H1 (cell line): ENCODE results near the gene ORC2. TPM values are rescaled to one million over a fixed set of nuclear protein-coding genes. Genes with fewer than 3 reads are reported as not detected.

Source experiments
- CTCF ChIA-PET: fragments of 300-600 bp; sonication (Branson Sonifier 250); formaldehyde crosslinking; loops from one replicate; lab custom pipeline; 2021; ENCODE audit not compliant: partially characterized antibody; lab: Charles Lee
- POLR2A ChIA-PET: fragments of 300-600 bp; sonication (Branson Sonifier 250); formaldehyde crosslinking; loops from one replicate; lab custom pipeline; 2021; ENCODE audit warnings: inconsistent platforms; ENCODE audit not compliant: partially characterized antibody; lab: Charles Lee
- DNase-seq, 2 experiments: peaks; one replicate each; pipeline versions ENCODE4 v3.0.0 to v3.0.0-alpha.2; 2010 to 2022; ENCODE audit warnings: low spot score in 2 of 2, low read depth in 1 of 2, mixed read lengths in 1 of 2
- FAIRE-seq: peaks from 2 replicates; lab custom pipeline; 2011; peaks lifted over from hg19 to GRCh38; lab: Jason Lieb, UNC
- H2AFZ ChIP-seq: 2 replicates; pipeline ENCODE4 v1.8.1; 2012; ENCODE audit warnings: low read length, inconsistent platforms
- H2AK5ac ChIP-seq: 2 replicates; pipeline ENCODE4 v1.6.1; 2013; ENCODE audit warnings: low read depth, low read length
- H2BK120ac ChIP-seq: replicated peaks from 2 replicates; pipeline ENCODE3; 2013; ENCODE audit warnings: low read depth, low read length, inconsistent platforms
- H2BK12ac ChIP-seq: 2 replicates; pipeline ENCODE4 v1.6.1; 2013; ENCODE audit warnings: low read depth, low read length
- H2BK15ac ChIP-seq: 2 replicates; pipeline ENCODE4 v1.6.1; 2013; ENCODE audit warnings: low read length
- H2BK20ac ChIP-seq: 2 replicates; pipeline ENCODE4 v1.6.1; 2013; ENCODE audit warnings: low read length
- H2BK5ac ChIP-seq: 2 replicates; pipeline ENCODE4 v1.6.1; 2013; ENCODE audit warnings: low read depth, low read length
- H3K14ac ChIP-seq: 2 replicates; pipeline ENCODE4 v1.6.1; 2013; ENCODE audit warnings: inconsistent platforms; ENCODE audit not compliant: insufficient read length
- H3K18ac ChIP-seq: 2 replicates; pipeline ENCODE4 v1.6.1; 2013; ENCODE audit warnings: low read length; ENCODE audit errors: extremely low read depth
- H3K23ac ChIP-seq: 2 replicates; pipeline ENCODE4 v1.6.1; 2013; ENCODE audit warnings: inconsistent platforms; ENCODE audit not compliant: insufficient read length
- H3K23me2 ChIP-seq: 2 replicates; pipeline ENCODE4 v1.6.1; 2013; ENCODE audit warnings: low read depth, low read length
- H3K27ac ChIP-seq: 2 replicates; pipeline ENCODE4 v1.6.1; 2011; ENCODE audit warnings: low read depth, low read length, inconsistent platforms
- H3K27me3 ChIP-seq, 4 experiments: replicated peaks in 1 of 4; 1 replicate in 1 of 4; 2 replicates in 3 of 4; pipeline versions ENCODE4 v1.6.1 to v1.8.1; 2011 to 2013; ENCODE audit warnings: low read length in 3 of 4, mild to moderate bottlenecking in 3 of 4, inconsistent platforms in 2 of 4, mixed read lengths in 2 of 4, moderate library complexity in 1 of 4; ENCODE audit not compliant: control insufficient read depth in 3 of 4, insufficient read depth in 3 of 4; ENCODE audit errors: extremely low read depth in 1 of 4
- H3K36me3 ChIP-seq, 4 experiments: 2 replicates each; pipeline versions ENCODE4 v1.6.1 to v1.8.1; 2011 to 2013; ENCODE audit warnings: mild to moderate bottlenecking in 4 of 4, low read length in 3 of 4, moderate library complexity in 2 of 4, control low read depth in 1 of 4, inconsistent platforms in 1 of 4; ENCODE audit not compliant: insufficient read depth in 4 of 4, control insufficient read depth in 2 of 4
- H3K4ac ChIP-seq: replicated peaks from 2 replicates; pipeline ENCODE3; 2013; ENCODE audit warnings: low read length, low read depth, mixed read lengths, inconsistent platforms; ENCODE audit not compliant: insufficient read length
- H3K4me1 ChIP-seq, 4 experiments: replicated peaks in 1 of 4; 1 replicate in 1 of 4; 2 replicates in 3 of 4; pipeline versions ENCODE4 v1.6.1 to v1.8.1; 2011 to 2013; ENCODE audit warnings: low read length in 3 of 4, inconsistent platforms in 2 of 4, mixed read lengths in 1 of 4; ENCODE audit not compliant: insufficient read depth in 4 of 4, control insufficient read depth in 3 of 4
- H3K4me2 ChIP-seq, 2 experiments: 2 replicates each; pipeline versions ENCODE4 v1.6.1 to v1.8.1; 2011 to 2013; ENCODE audit warnings: low read depth in 2 of 2, low read length in 2 of 2, control low read depth in 1 of 2, inconsistent platforms in 1 of 2, mild to moderate bottlenecking in 1 of 2; ENCODE audit not compliant: insufficient read depth in 1 of 2
- H3K4me3 ChIP-seq, 4 experiments: fragments of 200-600, 300-600 bp in 1 of 4; sonication (generic), shearing (Covaris generic), sonication (Bioruptor Twin) in 1 of 4; 2 replicates each; pipeline versions ENCODE4 v1.5.1 to v1.8.1; 2011 to 2016; ENCODE audit warnings: low read length in 4 of 4, low read depth in 3 of 4, control low read depth in 2 of 4, inconsistent platforms in 2 of 4, mild to moderate bottlenecking in 2 of 4, mixed read lengths in 1 of 4, moderate library complexity in 1 of 4; ENCODE audit not compliant: insufficient read depth in 2 of 4; ENCODE audit errors: extremely low read depth in 1 of 4
- H3K56ac ChIP-seq: replicated peaks from 2 replicates; pipeline ENCODE3; 2013; ENCODE audit warnings: low read depth, mild to moderate bottlenecking, mixed read lengths, low read length, inconsistent platforms; ENCODE audit not compliant: insufficient read length
- H3K79me1 ChIP-seq: 2 replicates; pipeline ENCODE4 v1.6.1; 2013; ENCODE audit warnings: low read depth, low read length, control low read depth
- H3K79me2 ChIP-seq, 2 experiments: 2 replicates each; pipeline versions ENCODE4 v1.6.1 to v1.8.1; 2012 to 2013; ENCODE audit warnings: low read length in 2 of 2, mild to moderate bottlenecking in 2 of 2, inconsistent platforms in 1 of 2; ENCODE audit not compliant: insufficient read depth in 2 of 2, control insufficient read depth in 1 of 2
- H3K9ac ChIP-seq, 4 experiments: replicated peaks in 1 of 4; 1 replicate in 1 of 4; 2 replicates in 3 of 4; pipeline versions ENCODE4 v1.6.1 to v1.8.1; 2011 to 2013; ENCODE audit warnings: low read depth in 3 of 4, low read length in 3 of 4, control low read depth in 2 of 4, mild to moderate bottlenecking in 2 of 4, moderate library complexity in 2 of 4, inconsistent platforms in 1 of 4; ENCODE audit errors: extremely low read depth in 1 of 4
- H3K9me3 ChIP-seq, 2 experiments: 2 replicates each; pipeline versions ENCODE4 v1.6.1 to v1.8.1; 2012 to 2013; ENCODE audit warnings: mild to moderate bottlenecking in 2 of 2, moderate library complexity in 2 of 2, control low read depth in 1 of 2, inconsistent platforms in 1 of 2, low read depth in 1 of 2, low read length in 1 of 2, mixed read lengths in 1 of 2; ENCODE audit not compliant: insufficient read depth in 2 of 2
- H4K20me1 ChIP-seq, 2 experiments: replicated peaks in 1 of 2; 2 replicates each; pipeline versions ENCODE3 to v1.8.1; 2011 to 2013; ENCODE audit warnings: inconsistent platforms in 2 of 2, low read length in 2 of 2, mild to moderate bottlenecking in 1 of 2; ENCODE audit not compliant: insufficient read depth in 2 of 2, control insufficient read depth in 1 of 2
- H4K5ac ChIP-seq: 2 replicates; pipeline ENCODE4 v1.6.1; 2013; ENCODE audit warnings: low read length, low read depth, mixed read lengths, inconsistent platforms; ENCODE audit not compliant: insufficient read length
- H4K8ac ChIP-seq: 2 replicates; pipeline ENCODE4 v1.8.0; 2013; ENCODE audit warnings: mild to moderate bottlenecking, moderate library complexity, low read length, inconsistent platforms; ENCODE audit not compliant: insufficient read depth; ENCODE audit errors: extremely low read depth
- H4K91ac ChIP-seq: replicated peaks from 2 replicates; pipeline ENCODE3; 2013; ENCODE audit warnings: low read length, mixed read lengths, inconsistent platforms; ENCODE audit not compliant: insufficient read length
- ASH2L ChIP-seq: fragments of 200-600, 300-600 bp; sonication (generic); IDR thresholded peaks from one replicate; pipeline ENCODE4 v1.7.1; 2017; ENCODE audit warnings: low read length
- CREB1 ChIP-seq: IDR thresholded peaks from 2 replicates; pipeline ENCODE4 v1.6.1; 2012; ENCODE audit warnings: inconsistent platforms
- EP300 ChIP-seq, 2 experiments: IDR thresholded peaks; 1 replicate in 1 of 2; 2 replicates in 1 of 2; pipeline ENCODE4 v1.6.1; 2011 to 2012; ENCODE audit warnings: low read depth in 2 of 2, low read length in 2 of 2, mild to moderate bottlenecking in 2 of 2, borderline replicate concordance in 1 of 2, inconsistent platforms in 1 of 2, moderate library complexity in 1 of 2
- JUN ChIP-seq: IDR thresholded peaks from 2 replicates; pipeline ENCODE4 v1.6.1; 2011; ENCODE audit warnings: low read depth, mild to moderate bottlenecking, improper control_type of control experiment, low read length
- MAFK ChIP-seq: IDR thresholded peaks from 2 replicates; pipeline ENCODE4 v1.6.1; 2012; ENCODE audit warnings: low read depth, mild to moderate bottlenecking, improper control_type of control experiment, low read length
- SIRT6 ChIP-seq: IDR thresholded peaks from one replicate; pipeline ENCODE4 v1.7.1; 2012; ENCODE audit warnings: low read length, inconsistent platforms
- SP4 ChIP-seq: IDR thresholded peaks from 2 replicates; pipeline ENCODE4 v1.6.1; 2012; ENCODE audit warnings: low read length, inconsistent platforms
- SUZ12 ChIP-seq: fragments of 200-600 bp; sonication (generic); IDR thresholded peaks from 2 replicates; pipeline ENCODE4 v1.6.1; 2012; ENCODE audit warnings: mild to moderate bottlenecking, inconsistent platforms, low read length, moderate library complexity, mixed read lengths
- ZNF274 ChIP-seq: IDR thresholded peaks from 2 replicates; pipeline ENCODE4 v1.7.0; 2012; ENCODE audit warnings: low read length, borderline replicate concordance; ENCODE audit errors: extremely low read depth
- WGBS, 2 experiments: shearing (Covaris generic) in 1 of 2; methylation state at CpG; one replicate each; pipeline versions ENCODE4 v1.1.6 to v1.1.7; 2013 to 2015; ENCODE audit warnings: low lambda C conversion rate in 2 of 2, mixed read lengths in 2 of 2, inconsistent platforms in 1 of 2, low coverage in 1 of 2, missing lambda C conversion rate in 1 of 2; ENCODE audit not compliant: insufficient replicate concordance in 2 of 2, insufficient coverage in 1 of 2, insufficient read length in 1 of 2; ENCODE audit errors: extremely low coverage in 1 of 2, missing lambda C conversion rate in 1 of 2; 5-methylcytosine and 5-hydroxymethylcytosine counted together
- polyA plus RNA-seq, 7 experiments: library from polyadenylated mRNA; depleted of rRNA in 3 of 7; stranded (reverse) in 5 of 7; unstranded in 2 of 7; fragments of >200 nt in 5 of 7; fragments of 200-250 nt in 2 of 7; gene quantifications; 1 replicate in 5 of 7; 2 replicates in 1 of 7; 4 replicates in 1 of 7; pipeline versions ENCODE4 v1.2.1 to v1.2.3, GENCODE V29; 2011 to 2013; ENCODE audit warnings: missing spikeins in 2 of 7, mixed read lengths in 2 of 7
- total RNA-seq: library from RNA; stranded (reverse); fragmentation: NEBNext Ultra II Directional; extraction: Animal tissue kit (Norgen Biotek cat#: 25700); gene quantifications from 2 replicates; pipeline ENCODE4 v1.2.1, GENCODE V29; 2021

Gene ORC2
- total and polyA plus RNA-seq, 2 of the 8 experiments (the other 6 are each of a cell fraction or from before 2014, with no cell fraction given) = 7.1 to 89.8 TPM

DNA sequence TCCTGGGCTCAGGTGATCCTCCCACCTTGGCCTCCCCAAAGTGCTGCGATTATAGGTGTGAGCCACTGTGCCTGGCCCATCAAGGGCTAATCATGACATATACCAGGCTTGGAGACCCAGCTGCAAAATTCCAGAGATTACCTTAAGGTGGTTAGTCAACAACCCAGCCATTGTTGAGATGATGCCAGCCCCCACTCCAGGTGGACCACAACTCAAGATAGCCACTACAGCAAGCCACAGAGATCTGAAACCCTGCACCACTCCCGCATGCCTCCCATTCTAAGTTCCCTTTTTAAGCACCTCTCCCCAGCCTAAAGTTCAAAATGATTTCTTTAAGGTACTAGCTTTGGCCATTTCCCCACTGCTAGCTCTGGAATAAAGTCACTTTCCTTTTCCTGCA lies 94.4 kb downstream of the ORC2 start:
- FAIRE-seq (no peak), DNase-seq (no peak)
- Histone ChIP-seq H2AK5ac (no peak overlapping the region), H3K23ac (no peak overlapping the region), H3K27ac (no peak overlapping the region), H3K18ac (no peak overlapping the region), H4K20me1 (no peaks in the 10 kb centered on the region), H3K27me3 (no peaks in the 10 kb centered on the region; a peak in 1 of 7 replicates), H3K4me1 (no peaks in the 10 kb centered on the region), H3K56ac (no peak overlapping the region), H3K14ac (no peak overlapping the region), H3K9ac (no peak overlapping the region), H4K8ac (no peak overlapping the region), H4K5ac (no peak overlapping the region), H3K4me2 (no peak overlapping the region), H2BK15ac (no peak overlapping the region), H2BK12ac (no peak overlapping the region), H2BK20ac (no peak overlapping the region), H3K9me3 (no peaks in the 10 kb centered on the region), H4K91ac (no peak overlapping the region), H3K79me1 (no peaks in the 10 kb centered on the region), H3K36me3 (peaks cover 0 to 5% (median 3%) of the 10 kb centered on the region in 4 experiments; a peak in 3 of 8 replicates), H3K4ac (no peak overlapping the region), H2BK120ac (no peak overlapping the region), H3K23me2 (peaks cover under 1% of the 10 kb centered on the region; the same call in 1 of the 2 replicates), H2AFZ (no peak overlapping the region), H2BK5ac (no peak overlapping the region), H3K4me3 (no peak overlapping the region), H3K79me2 (peaks cover 0 to under 1% of the 10 kb centered on the region in 2 experiments; a peak in 2 of 4 replicates)
- 91% methylated on average over 2 of the region's 2 CpGs; no CpG with 5 or more reads in 1 of the 2 experiments for WGBS, 2 experiments
- ChIA-PET POLR2A (interaction anchor here (0.7 to 1.6 kb wide), 4 partner anchors 20 to 53 kb away, joined by 3 to 6 read pairs (median 4); partner anchors contain the start of genes NIF3L1 and PPIL3), CTCF (interaction anchor here (0.6 to 0.7 kb wide), 2 partner anchors 13 to 299 kb away, joined by 4 read pairs; no protein-coding TSS in a partner anchor)
- TF ChIP-seq CREB1 (no peak), ZNF274 (no peak), MAFK (no peak), SUZ12 (no peak), JUN (no peak), SP4 (no peak), EP300 (IDR thresholded peaks at IDR 0.05; ENCODE audit: borderline replicate concordance in 1 of 2, low read depth in 2 of 2, low read length in 2 of 2) (no peak), SIRT6 (no peak), ASH2L (no peak)
